Measurements from ENCODE around the gene GRB10.

Gene GRB10

GRCh38 chr7:50782375-50783208, at the start of gene GRB10:
Gene GRB10, minus strand, starts transcription at chr7:50782896. Its CDS starts 50,574 bp downstream, at chr7:50732322.
- no peak for DNase-seq

GRCh38 chr7:50828801-50829200, 46.1 kb upstream of the GRB10 start:
- DNase-seq = no peak

GRCh38 chr7:50828116-50828515, 45.4 kb upstream of the GRB10 start:
- DNase-seq = no peak

- no peak for DNase-seq
Measured at GRCh38 chr7:50827281-50827680, 44.6 kb upstream of the GRB10 start.

- DNase-seq = no peak
Measured at GRCh38 chr7:50826371-50827172, 43.9 kb upstream of the GRB10 start.

GRCh38 chr7:50825465-50825864, 42.8 kb upstream of the GRB10 start:
- DNase-seq = no peak

GRCh38 chr7:50824882-50825281, 42.2 kb upstream of the GRB10 start:
- no peak for DNase-seq

- no peak for DNase-seq
Measured at GRCh38 chr7:50822706-50823105, 40.0 kb upstream of the GRB10 start.

- DNase-seq = no peak
Measured at GRCh38 chr7:50822110-50822509, 39.4 kb upstream of the GRB10 start.

- DNase-seq = no peak
Measured at GRCh38 chr7:50821457-50822008, 38.8 kb upstream of the GRB10 start.

GRCh38 chr7:50818324-50818723, 35.6 kb upstream of the GRB10 start:
- no peak for DNase-seq

- DNase-seq = no peak
Measured at GRCh38 chr7:50817561-50817960, 34.9 kb upstream of the GRB10 start.

GRCh38 chr7:50815138-50815537, 32.4 kb upstream of the GRB10 start:
- no peak for DNase-seq

GRCh38 chr7:50814166-50814565, 31.5 kb upstream of the GRB10 start:
- no peak for DNase-seq

- DNase-seq = no peak
Measured at GRCh38 chr7:50812841-50813475, 30.3 kb upstream of the GRB10 start.

GRCh38 chr7:50812094-50812493, 29.4 kb upstream of the GRB10 start:
- DNase-seq = no peak

- no peak for DNase-seq
Measured at GRCh38 chr7:50808282-50808888, 25.7 kb upstream of the GRB10 start.

- DNase-seq = no peak
Measured at GRCh38 chr7:50807026-50807730, 24.5 kb upstream of the GRB10 start.

- DNase-seq = no peak
Measured at GRCh38 chr7:50806143-50806542, 23.4 kb upstream of the GRB10 start.

GRCh38 chr7:50805447-50806125, 22.9 kb upstream of the GRB10 start:
- no peak for DNase-seq

Measured in NCI-H1436 treated with DMSO at 0.1 percent for 48 hours (cell line).